Measurements from ENCODE around the gene GNL1.

Gene GNL1

GRCh38 chr6:30570263-30570662 lies 14.0 kb upstream of the GNL1 start:
- DNase-seq (ENCODE audit: low read depth), result no peak

DNA sequence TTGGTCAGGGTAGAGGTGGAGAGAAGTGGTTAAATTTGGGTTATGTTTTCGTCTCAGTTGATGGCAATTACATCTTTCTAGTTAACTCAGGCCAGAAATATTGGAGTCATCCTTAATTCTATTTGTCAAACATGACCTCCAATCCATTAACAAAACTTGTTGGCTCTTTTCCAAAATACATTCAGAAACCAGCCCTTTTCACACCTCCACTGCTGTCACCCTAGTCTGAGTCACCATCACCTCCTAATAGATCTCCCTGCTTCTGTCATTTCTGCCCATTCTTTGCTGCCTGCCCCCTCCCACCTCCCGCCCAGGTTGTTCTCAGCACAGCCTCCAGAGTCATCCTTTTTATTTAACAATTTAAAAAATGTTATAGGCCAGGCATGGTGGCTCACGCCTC lies 12.0 kb upstream of the GNL1 start:
- no peak for DNase-seq (ENCODE audit: low read depth)

GRCh38 chr6:30565772-30566171 lies 9.5 kb upstream of the GNL1 start:
- DNase-seq (ENCODE audit: low read depth), result no peak

- DNase-seq (ENCODE audit: low read depth), result no peak
Observed at GRCh38 chr6:30564114-30564513, 7.8 kb upstream of the GNL1 start.

- no peak for DNase-seq (ENCODE audit: low read depth)
Observed at GRCh38 chr6:30562470-30563425, 6.5 kb upstream of the GNL1 start.

DNA sequence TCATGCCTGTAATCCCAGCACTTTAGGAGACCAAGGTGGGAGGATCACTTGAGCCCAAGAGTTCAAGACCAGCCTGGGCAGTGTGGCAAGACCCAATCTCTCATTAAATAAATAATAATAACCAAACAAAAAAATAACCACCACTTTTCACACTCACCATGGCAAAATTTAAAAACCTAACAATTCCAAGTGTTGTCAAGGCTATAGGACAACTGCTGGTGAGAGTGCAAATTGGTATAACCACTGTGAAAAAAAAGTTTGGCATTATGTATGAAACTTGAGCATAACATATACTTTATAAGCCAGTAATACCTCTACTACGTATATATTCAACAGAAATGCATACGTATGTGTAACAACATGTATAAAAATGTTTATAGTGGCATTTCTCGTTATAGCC lies 4.6 kb upstream of the GNL1 start:
- no peak for DNase-seq (ENCODE audit: low read depth)

DNA sequence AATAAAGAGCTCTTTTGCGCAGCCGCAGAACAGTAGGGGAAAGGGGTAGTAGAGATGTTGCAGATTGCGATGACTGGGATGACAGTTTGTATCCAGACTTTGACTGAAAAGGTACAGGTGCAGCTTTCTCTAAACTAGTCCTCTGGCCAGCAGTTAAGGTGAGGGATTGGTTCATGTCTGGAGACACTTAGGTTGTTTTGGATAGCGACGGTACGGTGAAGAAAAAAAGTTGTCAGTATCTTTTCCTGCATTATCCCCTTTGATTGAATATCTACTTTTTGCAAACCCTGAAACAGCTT lies 1.3 kb upstream of the GNL1 start:
- peak; percentile 21 for DNase-seq (ENCODE audit: low read depth)

- DNase-seq (ENCODE audit: low read depth), result peak; percentile 88
Observed at GRCh38 chr6:30556906-30557682, 805 bp upstream of the GNL1 start, which contains the start of gene PRR3. Gene PRR3 (plus strand): TSS chr6:30557295. CDS start chr6:30557345, 50 bp downstream.

DNA sequence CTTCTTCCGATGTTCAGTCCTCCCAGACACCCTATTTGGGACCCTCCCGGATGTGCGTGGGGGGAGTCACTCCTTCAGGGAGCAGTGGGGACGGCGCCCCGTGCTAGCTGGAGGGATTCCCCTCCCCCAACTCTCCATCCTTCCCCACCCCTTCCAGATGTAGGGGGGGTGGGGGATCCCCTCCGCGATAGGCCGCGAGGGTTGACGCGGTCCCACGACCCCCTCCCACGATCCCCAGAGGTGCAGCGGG lies 548 bp downstream of the GNL1 start:
- no peak for DNase-seq (ENCODE audit: low read depth)

GRCh38 chr6:30554962-30555815 lies 1.1 kb downstream of the GNL1 start:
- DNase-seq (ENCODE audit: low read depth), result no peak

DNA sequence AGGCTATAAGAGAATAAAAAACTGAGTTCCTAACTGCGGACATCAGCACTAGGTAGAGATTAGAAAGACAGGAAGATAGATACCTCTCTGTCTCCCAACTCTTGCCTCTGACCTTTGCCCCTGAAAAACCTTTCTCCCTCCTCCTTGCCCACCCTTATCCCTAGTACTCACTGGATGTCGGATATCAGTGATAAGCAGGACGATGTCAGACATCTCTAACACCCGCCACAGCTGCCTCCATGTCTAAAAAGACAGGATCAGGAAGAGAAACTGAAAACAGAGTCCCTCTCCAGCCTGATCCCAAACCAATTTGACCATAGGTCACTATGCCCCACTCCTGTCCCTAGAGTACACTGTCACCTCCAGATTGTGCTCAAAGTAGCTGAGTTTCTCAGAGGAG lies 1.9 kb downstream of the GNL1 start:
- DNase-seq (ENCODE audit: low read depth), result no peak

GRCh38 chr6:30548375-30548774 lies 7.9 kb downstream of the GNL1 start:
- peak; percentile 64 for DNase-seq (ENCODE audit: low read depth)

DNA sequence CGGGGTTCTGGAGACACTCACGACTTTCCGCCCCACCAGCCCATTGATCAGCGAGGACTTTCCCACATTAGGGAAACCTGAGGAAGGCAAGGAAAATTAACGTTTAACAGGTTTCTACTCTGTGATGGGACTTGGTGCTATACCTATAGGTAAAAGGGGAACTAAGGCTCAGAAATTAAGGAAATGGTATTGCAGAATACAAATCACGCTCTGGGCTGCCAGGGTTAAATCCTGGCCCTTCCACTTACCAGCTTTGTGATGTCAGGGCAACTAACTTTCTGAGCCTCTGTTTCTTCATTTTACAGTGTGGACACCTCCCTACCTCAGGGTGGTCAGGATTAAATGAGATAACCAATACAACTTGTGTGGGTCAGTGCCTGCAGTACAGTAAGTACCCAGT lies 8.8 kb downstream of the GNL1 start:
- no peak for DNase-seq (ENCODE audit: low read depth)

DNA sequence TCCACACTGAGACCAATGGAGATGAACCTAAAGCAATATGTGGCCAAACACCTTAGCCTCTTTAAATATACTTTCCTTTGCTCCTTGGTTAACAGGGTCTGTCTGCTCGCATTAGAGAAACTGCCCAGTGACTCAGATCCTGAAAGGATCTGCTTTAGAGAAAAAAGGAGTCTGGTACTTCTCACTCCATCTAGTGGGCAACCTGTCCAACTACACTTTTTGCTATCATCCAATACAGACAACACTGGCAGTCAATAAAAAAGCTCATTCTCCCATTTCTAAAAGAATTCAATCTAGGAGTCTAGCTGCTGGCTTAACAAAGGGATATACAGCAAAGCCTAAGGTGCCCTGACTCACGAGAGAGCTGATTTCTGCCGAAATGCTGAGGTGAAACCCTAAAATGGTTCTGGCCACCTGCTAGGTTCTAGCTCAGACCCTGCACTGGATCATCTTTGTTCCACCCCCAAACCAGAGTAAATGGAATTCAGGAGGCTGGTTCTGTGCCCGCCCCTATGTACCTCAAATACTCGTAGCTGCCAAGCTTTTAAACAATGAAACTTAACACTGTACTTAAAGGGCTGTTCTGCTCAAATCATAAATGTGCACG lies 11.5 kb downstream of the GNL1 start:
- DNase-seq (ENCODE audit: low read depth), result peak; percentile 55

DNA sequence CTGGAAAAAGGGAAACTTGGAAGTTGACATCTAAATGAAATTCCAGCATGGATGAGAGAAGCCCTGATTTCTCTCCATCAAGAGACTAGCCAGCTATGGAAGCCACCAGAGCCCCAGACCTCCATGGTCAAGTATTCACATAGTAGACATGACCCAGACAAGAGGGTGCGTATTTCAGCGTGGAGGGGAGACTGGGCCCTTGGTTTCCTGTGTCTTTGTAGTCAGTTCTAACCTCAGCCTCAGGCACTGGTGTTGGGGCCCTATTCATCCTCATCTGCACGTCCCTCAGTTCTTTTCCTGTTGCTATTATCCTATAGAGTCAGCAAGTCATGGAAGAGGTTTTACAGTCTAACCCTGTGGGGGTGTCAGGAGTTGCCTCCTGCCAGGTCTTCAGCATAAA lies 12.5 kb downstream of the GNL1 start:
- DNase-seq (ENCODE audit: low read depth), result no peak

GRCh38 chr6:30542915-30543314 lies 13.4 kb downstream of the GNL1 start:
- DNase-seq (ENCODE audit: low read depth), result no peak

- DNase-seq (ENCODE audit: low read depth), result no peak
Observed at GRCh38 chr6:30542404-30542725, 13.9 kb downstream of the GNL1 start.

DNA sequence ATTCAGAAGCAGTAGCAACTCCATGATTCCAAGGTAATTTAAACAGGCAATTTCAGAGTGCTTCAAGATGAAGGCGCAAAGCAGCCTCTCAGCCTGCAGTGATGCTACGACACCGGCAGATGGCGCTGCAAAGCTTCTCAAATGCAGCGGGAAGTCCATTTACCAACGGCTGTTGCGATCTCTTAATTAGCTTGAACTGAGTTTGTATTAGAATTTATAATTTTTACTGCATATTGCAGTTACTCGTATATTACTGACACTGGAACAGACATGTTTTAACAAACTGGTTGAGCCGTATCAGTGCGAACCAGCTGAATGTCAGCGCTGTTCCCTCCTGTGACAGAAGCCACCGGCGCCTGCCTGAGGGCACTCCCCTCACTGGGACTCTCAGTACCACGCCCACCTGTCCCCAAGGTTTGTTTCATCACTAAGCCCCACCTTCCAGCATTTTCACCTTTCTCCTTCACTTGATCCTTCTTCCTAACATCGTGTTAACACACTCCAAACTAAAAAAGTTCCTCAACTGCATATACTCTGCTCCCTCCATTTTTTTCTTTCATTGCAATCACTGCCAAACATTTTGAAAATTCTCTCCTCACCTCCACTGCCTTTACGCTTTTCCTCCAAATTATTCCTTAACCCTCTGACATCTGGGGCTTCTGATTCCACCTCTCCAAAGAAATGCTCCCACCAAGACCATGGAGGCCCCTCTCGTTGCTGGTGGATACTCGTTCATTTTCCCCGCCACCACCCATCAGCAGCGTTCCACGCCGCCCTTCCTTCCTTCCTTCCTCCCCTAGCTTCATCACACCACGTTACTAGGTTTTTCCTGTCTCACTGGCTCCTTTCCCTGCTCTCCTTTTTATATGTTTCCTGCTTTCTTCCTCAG lies 14.5 kb downstream of the GNL1 start:
- DNase-seq (ENCODE audit: low read depth), result peak; percentile 57

- no peak for DNase-seq (ENCODE audit: low read depth)
Observed at GRCh38 chr6:30537931-30538330, 18.4 kb downstream of the GNL1 start.

- DNase-seq (ENCODE audit: low read depth), result no peak
Observed at GRCh38 chr6:30533460-30534294, 22.6 kb downstream of the GNL1 start.

Data from stromal cell of bone marrow (primary cell).